Right renal pelvis (tissue), 4 donors: ENCODE data around the gene IL1A. TPM values are rescaled to one million over a fixed set of nuclear protein-coding genes. Genes with fewer than 3 reads are reported as not detected.

ENCODE experiments used
- DNase-seq, 4 donors: peaks; one replicate each; pipeline ENCODE4 v3.0.0-alpha.2; 2013; ENCODE audit warnings: low read depth in 4 of 4, low spot score in 3 of 4, missing footprints in 1 of 4
- polyA plus RNA-seq, 4 donors: library from polyadenylated mRNA; unstranded; fragments of 120-200 nt; gene quantifications; one replicate each; pipeline ENCODE4 v1.2.1, GENCODE V29; 2013; ENCODE audit not compliant: insufficient read length in 4 of 4

Gene IL1A
- polyA plus RNA-seq, 4 donors = 0.23 to 0.31 TPM; not detected in 2

DNA sequence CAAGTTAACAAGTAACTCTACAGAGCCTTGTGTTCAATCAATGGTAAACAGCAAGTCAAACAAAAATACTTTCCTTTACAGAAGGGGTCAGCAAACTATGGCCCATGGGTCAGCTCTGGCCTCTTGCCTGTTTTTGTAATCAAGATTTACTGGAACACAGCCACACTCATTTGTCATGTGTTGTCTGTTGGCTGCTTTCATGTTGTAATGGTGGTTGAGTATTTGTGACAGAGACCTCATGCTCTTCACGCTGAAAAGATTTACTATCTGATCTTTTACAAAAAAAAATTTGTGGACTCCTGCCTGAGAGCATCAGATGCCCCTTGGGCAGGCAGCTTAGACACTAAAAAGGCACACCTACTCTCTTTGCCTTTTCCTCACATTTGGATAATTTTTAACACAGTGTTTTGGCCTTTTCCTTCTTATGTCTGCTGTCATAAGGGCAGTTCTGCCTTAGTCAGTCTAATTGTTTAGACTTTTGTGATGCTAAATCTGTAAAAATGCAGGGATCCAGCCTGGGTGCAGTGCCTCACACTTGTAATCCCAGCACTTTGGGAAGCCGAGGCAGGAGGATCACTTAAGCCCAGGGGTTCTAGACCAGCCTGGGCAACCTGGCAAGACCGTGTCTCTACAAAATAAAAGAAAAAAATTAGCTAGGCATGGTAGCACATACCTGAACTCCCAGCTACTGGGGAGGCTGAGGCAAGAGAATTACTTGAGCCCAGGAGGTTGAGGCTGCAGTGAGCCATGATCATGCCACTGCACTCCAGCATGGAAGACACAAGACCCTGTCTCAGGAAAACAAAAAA, 34.0 kb upstream of the IL1A start:
- DNase-seq = no peak

DNA sequence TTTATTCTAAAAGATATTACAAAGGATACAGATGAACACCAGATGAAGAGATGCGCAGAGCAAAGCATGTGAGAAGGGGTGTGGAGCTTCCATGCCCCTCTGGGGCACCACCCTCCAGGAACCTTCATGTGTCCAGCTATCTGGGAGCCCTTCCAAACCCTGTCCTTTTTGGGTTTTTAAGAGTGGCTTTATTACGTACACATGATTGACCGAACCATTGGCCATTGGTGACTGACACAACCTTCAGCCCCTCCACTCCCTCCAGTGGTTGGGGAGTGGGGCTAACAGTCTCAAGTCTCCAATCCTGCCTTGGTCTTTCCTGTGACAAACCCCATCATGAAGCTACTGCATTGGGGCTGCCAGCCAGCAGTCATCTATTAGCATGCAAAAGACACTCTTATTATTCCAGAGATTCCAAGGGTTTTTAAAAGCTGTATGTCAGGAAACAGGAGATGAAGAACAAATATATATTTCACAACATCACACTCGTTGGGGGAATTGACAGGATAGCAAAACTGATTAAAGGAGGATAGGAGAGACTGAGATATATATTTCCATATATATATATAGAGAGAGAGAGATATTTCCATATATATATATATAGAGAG, 32.9 kb upstream of the IL1A start:
- no peak for DNase-seq

DNA sequence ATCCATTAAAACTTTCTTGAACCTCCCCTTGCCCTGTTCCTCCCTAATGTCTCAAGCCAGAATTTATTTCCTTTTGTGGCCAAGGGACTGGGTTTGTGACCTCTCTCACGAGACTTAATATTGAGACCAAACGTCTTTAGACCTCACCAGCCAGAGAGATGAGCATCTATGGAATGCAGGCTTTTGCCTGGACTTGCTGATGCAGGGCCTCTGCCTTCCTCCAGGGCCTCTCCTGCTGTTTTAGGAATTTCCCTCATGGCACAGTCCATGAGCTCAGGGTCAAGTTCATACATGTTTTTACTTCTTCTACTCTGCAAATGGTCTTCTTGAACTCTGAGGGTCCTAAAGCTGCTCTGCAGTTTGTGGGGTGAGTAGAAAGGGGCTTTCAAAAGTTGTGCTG, 30.0 kb upstream of the IL1A start:
- DNase-seq = no peak

DNA sequence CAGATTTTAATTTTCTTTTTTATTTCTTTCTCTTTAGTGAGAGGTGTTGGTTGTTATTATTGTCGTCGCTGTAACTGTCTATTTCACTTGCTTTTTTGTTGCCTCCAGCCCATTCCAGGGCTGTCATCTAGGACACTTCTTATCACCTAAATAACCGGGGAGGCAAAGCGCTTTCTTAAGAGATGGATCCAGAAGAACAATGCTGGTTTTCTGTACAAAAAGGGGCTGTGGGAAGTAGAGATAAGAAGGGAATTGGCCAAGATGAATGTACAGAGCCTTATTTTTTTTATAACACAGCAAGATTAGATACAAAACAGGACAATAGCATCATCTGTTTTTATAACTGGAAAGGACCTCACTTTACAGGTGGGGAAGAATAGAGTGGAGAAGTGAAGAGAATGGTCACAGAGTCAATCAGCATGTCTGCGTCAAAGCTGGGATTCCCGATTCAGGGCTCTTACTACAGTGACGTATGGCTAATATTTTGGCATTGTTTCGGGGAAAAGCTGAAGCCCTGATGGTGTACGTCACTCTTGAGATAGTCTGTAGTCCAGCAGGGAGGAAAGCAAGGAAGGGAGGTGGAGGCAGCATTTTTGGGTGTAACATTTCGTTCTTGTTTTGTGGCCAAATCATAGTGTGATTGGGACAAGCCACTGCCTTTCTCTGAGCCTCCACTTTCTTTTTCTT, 29.1 kb upstream of the IL1A start:
- DNase-seq = no peak

DNA sequence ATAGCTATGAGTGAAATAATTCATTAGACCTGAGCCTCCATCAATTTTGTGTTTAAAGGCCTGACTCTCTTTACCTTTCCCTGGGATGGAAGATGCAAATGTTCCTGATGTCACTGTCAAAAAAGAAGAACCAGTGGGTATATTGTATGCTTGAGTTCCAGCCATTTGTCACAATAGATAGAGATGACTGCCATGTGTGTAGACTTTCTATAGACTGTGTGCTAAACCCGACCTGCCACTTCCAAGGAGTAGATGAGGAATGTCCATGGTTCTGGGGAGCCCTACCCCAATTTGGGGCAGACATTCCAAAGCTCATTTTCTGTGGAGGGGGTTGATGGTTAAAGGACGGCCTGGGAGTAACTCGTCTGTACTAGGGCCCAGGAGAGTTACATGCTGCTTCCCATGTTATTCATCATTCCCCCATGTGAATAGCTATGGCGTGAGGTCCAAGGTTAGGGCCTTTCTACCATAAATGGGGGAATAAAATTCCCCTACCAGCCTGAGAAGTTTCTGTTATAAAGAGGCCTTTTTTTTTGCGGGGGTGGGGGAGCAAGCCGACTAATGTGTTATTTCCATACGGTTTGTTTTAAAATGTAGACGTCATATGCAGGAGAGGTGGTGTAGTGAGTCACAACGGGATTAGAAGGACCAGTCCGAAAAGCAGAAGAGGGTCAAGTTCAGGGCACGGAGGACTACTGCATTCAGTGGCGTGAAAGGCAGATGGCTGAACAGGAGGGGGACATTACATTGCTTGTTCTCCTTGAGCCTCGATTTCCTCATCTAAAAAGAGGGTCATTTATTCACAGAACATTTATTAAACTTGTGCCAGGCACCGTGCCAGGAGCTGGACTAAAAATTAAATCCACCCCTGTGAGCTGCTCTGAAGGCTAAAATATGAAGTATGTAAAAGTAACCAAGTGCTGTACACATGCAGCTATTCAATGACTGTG, 28.3 kb upstream of the IL1A start:
- no peak for DNase-seq

DNA sequence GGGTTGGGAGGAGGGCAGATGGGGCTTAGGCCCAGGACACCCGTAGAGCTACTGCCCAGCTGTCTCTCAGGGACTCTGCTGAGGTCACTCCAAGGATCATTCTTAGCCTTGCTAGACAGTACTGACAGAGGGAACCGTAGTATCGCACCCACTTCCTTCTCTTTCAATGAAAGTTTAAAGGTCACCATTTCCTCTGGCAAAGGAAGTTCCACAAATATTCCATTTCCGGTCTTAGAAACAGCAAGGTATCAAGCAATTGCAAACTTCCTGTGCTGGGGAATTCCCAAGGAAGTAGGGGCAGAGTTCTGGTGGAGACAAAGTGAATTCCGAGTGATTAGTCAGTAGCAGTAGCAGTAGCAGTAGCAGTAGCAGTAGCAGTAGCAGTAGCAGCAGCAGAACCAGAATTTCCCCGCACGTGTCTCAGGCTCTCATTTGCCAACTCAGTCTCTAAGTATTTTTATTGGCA, 27.6 kb upstream of the IL1A start:
- no peak for DNase-seq

DNA sequence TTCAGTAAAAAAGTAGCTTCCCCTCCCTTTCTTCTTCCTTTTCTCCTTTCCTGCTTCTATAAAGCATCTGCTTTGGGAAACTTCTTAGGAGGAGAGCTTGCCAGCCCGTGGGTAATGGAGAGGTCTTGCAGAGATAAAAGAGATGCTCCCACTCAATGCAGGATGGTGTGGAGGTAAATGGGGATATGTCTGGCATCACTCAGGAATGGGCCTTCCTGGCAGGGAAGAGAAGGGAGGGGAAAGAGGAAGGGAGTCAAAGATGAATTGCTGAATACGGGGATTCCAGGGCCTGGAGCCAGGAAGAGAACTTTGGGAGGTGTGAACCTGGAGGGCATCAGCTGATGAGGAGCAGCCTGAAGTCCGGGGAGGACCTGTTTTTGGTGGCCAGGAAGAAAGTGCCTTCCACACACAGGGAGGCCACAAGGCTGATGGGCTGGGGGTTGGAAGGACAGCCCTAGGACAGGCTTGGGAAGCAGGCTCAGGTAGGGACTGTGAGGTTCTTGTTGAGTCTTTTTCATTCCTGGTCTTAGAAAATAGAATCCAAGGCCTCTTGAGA, 27.1 kb upstream of the IL1A start:
- DNase-seq = no peak

DNA sequence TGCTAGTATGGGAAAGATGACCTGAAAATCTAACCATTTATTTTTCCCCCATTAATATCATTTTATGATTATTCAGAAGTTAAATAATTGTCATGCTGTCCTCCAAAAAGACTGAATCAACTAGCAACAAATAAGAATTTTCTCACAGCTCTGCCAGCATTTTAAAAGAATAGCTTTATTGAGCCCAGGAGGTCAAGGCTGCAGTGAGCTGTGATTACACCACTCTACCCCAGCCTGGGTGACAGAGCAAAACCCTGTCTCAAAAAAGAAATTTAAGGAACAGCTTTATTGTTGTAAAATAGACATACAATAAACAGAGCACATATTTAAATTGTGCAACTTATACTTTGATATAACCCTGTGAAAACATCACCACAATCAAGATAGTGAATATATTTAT, 24.8 kb upstream of the IL1A start:
- DNase-seq = no peak

DNA sequence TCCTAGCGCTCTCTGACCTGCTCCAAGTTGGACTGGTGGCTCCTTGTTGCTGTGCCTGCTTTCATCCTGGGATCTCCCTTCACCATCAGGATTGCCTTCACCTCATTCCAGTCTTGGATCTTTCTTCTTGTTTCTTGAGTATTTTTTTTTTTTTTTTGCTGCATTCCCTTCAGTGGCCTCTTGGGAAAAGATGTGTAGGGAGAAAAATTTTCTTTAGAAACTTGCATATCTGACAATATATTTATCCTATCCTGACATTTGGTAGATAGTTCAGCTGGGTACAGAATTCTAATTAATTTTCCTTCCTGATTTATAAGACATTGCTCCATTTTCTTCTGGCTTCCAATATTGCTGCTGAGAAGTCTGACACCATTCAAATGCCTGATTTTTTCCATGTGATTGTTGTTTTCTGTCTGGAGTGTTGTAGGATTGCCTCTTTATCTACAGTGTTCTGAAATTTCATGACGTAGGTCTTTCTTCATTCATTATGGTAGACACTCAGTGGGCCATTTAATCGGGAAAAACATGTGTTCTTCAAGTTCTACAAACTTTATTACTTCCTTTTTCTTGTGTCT, 23.0 kb upstream of the IL1A start:
- no peak for DNase-seq

DNA sequence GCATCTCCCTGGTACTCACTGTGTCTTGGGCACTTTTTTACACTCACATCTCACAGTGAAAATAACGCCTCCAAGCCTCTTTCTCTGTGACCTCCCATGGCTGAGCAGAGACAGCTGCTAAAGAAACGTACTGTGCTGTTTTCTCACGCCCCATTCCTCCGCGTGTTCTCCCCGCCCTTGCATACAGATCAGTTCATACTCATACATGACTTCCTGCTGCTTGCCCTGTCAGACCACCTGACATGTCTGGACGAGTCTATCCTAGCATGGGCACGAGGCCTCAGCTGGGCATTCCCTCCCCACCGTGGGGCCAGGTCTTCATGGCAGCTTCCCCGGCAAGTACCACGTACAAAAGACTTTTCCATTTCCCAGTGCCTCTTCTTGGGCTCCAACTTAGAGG, 21.2 kb upstream of the IL1A start:
- DNase-seq = no peak

DNA sequence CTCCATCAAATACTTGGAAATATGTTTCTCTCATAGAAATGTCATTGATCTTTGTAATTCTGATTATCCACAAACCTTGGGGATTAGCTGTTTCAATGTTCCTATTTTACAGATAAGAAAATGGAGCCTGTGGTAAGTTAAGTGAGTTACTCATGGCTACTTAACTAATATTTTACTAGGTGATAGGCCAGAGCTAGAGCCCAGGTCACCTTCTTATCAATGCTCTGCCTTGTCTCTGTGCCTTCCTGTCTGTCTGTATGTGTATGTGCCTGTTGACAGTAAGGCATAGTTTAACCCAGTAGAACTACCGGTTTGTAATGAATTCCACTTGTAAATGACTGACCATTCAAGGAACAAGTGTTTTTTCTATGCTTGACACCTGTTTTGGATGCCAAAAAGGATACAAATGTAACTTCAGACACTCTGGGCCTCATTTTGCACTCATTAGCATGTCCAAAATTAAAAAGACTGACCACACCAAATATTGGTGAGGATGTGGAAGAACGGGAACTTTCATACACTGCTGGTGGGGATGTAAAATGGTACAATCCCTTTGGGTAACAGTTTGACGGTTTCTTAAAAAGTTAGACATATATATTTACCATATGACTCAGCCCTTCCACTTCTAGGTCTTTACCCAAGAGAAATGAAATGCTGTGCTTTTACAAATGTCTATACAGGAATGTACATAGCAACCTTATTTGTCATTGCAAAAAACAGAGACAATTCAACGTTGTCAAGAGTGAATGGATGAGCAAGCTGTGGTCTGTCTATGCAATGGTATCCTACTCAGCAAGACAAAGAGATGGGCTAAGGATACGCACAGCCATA, 19.6 kb upstream of the IL1A start:
- no peak for DNase-seq

DNA sequence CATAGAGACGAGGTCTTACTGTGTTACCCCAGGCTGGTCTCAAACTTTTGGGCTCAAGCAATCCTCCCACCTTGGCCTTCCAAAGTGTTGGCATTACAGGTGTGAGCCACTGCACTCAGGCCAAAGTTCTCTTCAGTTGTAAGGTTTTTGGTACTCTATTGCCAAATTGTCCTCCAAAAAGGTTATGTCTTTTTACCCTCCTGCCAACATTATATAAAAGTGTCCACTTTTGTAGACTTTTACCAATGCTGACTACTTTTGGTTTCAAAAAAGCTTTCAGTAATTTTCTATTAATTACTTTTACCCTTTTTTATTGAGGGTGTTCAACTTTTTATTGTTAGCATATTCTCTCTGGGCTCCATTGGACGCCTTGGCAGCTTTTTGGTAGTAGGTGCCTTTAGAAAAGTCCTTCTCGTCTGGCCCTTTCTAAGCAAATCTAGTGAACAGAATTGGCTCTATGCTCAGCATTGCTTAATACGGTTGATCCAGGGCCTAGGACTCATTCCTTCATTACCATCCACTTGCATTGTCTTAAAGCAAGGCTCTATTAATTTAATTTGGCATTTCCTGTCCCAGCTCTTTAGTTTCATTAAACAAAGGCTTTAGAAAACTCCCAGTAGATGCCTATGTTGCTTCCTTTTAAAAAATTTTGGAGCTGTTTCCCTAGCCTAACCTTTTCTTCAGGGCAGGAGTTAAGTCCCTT, 16.7 kb upstream of the IL1A start:
- no peak for DNase-seq

DNA sequence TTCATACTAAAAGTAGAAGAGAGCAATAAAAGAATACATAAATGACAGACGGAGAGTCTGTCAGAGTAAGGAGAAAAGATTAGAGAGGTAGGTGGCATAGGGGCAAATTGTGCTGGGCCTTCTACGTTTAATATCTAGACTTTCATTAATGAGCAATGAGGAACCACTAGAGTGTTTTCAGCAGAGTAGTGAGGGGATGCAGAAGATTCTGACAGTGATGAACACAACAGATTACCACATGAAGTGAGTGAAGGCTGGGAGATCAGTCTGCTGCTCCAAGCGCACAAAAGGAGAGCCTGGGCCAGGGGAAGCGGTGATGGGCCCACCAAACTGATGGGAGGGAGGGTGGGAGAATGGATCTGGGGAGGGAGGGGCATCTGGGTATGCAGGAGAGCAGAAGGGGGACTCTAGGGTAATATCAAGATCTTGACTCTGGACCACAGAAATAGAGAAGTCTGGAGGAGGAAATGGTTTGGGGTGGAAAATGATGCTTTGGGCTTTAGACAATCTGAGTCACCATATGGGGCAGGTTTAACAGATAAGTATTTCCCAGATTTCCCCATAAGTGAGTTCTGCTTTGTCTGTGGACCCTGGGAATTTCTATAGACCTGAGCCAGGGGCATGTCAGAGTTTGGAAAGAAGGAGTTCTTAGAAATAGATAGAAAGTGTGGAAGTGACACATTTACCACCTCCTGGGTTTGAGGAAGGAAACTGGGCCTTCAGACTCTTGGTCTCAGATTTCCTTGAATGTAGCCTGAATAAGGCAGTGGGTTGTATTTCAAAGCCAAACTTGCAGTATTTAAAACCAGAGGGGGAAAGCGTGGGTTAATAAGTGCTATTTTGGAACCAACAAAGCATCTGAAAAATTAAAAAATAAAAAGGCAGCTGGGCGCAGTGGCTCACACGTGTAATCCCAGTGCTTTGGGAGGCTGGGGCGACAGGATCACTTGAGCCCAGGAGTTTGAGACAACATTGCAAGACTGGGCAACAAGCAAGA, 15.0 kb upstream of the IL1A start:
- no peak for DNase-seq

DNA sequence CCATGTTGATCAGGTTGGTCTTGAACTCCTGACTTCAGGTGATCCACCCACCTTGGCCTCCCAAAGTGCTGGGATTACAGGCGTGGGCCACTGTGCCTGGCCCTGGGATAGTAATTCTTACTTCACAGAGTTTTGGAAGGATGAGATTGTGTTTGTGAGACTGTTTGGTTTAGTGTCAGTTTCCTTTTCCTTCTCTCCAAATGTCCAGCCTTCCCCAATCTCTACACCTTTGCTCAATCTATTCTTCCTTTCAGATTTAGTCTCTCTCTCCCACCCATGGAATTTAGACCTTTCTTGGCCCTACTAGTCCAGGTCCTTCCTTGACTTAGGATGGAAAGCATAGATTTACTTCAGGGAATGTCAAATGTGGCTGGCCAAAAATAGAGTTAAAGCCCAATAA, 12.2 kb upstream of the IL1A start:
- DNase-seq = no peak

DNA sequence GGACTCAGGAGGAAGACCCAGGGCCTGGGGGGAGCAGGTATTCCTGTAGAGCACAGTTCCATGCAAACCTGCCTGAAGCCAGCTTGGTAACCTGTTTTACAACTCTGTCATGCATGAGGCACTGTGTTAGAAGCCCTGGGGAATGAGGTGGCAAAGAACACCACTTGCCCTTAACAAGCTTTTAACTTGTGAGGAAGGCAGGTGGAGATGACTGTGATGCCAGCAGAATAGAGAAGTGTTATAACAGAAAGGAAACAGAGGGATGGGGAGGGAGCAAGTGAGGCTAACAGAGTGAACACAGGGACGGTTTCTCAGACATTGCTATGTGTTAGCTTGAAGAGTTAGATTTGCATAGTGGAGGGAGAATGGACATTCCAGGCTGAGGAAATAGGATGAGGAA, 11.5 kb upstream of the IL1A start:
- DNase-seq = peak in 2 of 4 donors; percentile 22 to 33

DNA sequence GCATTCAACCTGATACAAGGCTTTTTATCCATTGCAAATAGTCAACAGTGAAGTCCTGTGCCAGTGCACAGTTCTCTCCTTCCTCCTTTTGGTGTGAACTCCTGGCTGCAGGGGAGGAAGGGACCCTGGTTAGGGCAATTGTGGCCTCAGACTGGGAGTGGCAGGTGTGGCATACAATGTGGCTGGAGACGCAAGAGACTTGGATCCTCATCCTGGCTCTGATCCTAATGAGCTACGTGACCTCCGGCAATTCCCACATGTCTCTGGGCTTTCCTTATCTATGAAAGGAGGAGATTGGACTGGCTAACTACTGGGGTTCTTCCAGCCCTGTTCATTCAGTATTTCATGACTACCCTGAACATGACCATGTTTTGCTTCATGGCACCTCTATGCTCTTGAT, 10.5 kb upstream of the IL1A start:
- DNase-seq = no peak

DNA sequence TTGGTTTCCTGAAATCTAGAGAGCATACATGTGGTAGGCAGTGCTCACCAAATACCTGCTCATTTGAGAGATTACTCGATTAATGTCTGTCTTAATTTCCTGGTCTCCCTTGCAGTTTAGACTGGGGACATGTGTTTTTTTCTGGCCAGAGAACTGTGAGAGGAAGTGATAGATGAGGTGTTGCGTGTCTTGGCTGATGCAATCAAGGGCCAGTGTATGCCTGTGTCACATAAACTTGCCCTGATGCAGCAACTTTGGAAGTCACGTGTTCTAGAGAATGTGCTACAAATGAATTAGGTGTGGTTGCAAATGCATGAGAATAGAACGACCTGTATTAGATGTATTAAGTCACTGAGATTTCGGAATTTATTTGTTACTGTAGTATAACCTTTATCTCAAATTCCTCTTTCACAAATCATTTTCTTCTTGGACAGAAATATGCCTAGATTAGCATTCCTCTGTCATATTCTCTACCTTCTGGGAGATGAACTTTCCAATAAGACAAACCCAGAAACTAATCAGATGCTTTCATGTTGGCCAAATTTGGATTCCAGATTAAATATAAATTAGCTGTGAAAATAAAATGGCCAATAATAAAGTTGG, 9.9 kb upstream of the IL1A start:
- no peak for DNase-seq
